SK-N-SH treated with all-trans-retinoic acid at 6 μM for 48 hours (cell line): ENCODE measurements around the gene PTPRN2.

Experiments
- ATAC-seq: fragments of 200-7000 bp; cut with Tn5 transposase; 3 replicates; pipeline ENCODE4 v1.9.1; 2020; ENCODE audit warnings: mild to moderate bottlenecking, moderate library complexity
- ARNTL ChIP-seq: fragments of 450-650 bp; formaldehyde crosslinking; IDR thresholded peaks from 2 replicates; pipeline ENCODE4 v1.5.0; 2020; ENCODE audit warnings: low read depth, mild to moderate bottlenecking, moderate library complexity, borderline replicate concordance
- BACH2 ChIP-seq: fragments of 250-450 bp; sonication (Bioruptor Pico); IDR thresholded peaks from 2 replicates; pipeline ENCODE4 v1.9.0; 2021; ENCODE audit warnings: mild to moderate bottlenecking, borderline replicate concordance
- CSDC2 ChIP-seq: fragments of 250-450 bp; sonication (Bioruptor Pico); IDR thresholded peaks from 2 replicates; pipeline ENCODE4 v1.5.0; 2020; ENCODE audit warnings: mild to moderate bottlenecking, moderate library complexity
- ESRRG ChIP-seq: fragments of 250-450 bp; sonication (Bioruptor Pico); IDR thresholded peaks from 2 replicates; pipeline ENCODE4 v1.6.1; 2021; ENCODE audit warnings: mild to moderate bottlenecking
- GLIS3 ChIP-seq: fragments of 250-450 bp; sonication (Bioruptor Pico); IDR thresholded peaks from 2 replicates; pipeline ENCODE4 v1.5.0; 2020; ENCODE audit warnings: mild to moderate bottlenecking, moderate library complexity
- ISL1 ChIP-seq: fragments of 250-450 bp; sonication (Bioruptor Pico); IDR thresholded peaks from 2 replicates; pipeline ENCODE4 v2.1.2; 2022; ENCODE audit warnings: mild to moderate bottlenecking, moderate library complexity
- OSR1 ChIP-seq: fragments of 250-450 bp; sonication (Bioruptor Pico); IDR thresholded peaks from 2 replicates; pipeline ENCODE4 v1.8.0; 2022; ENCODE audit warnings: moderate library complexity, mild to moderate bottlenecking, inconsistent platforms
- RARB ChIP-seq: fragments of 250-450 bp; sonication (Bioruptor Pico); IDR thresholded peaks from 2 replicates; pipeline ENCODE4 v1.8.0; 2021; ENCODE audit warnings: mild to moderate bottlenecking, moderate library complexity
- SNAI2 ChIP-seq: fragments of 250-450 bp; sonication (Bioruptor Pico); IDR thresholded peaks from 2 replicates; pipeline ENCODE4 v1.5.0; 2020; ENCODE audit warnings: mild to moderate bottlenecking, moderate library complexity
- TCF4 ChIP-seq: fragments of 250-450 bp; sonication (Bioruptor Pico); IDR thresholded peaks from 2 replicates; pipeline ENCODE4 v1.8.0; 2021; ENCODE audit warnings: mild to moderate bottlenecking, moderate library complexity, borderline replicate concordance
- ZC3H10 ChIP-seq: fragments of 250-450 bp; sonication (Bioruptor Pico); IDR thresholded peaks from 2 replicates; pipeline ENCODE4 v1.5.1; 2021; ENCODE audit warnings: mild to moderate bottlenecking, moderate library complexity
- ZFP3 ChIP-seq: fragments of 250-450 bp; sonication (Bioruptor Pico); IDR thresholded peaks from 2 replicates; pipeline ENCODE4 v1.5.0; 2020; ENCODE audit warnings: mild to moderate bottlenecking, moderate library complexity
- ZFP30 ChIP-seq: fragments of 450-650 bp; formaldehyde crosslinking; IDR thresholded peaks from 2 replicates; pipeline ENCODE4 v1.5.0; 2022; ENCODE audit warnings: mild to moderate bottlenecking, moderate library complexity
- ZNF565 ChIP-seq: fragments of 450-650 bp; formaldehyde crosslinking; conservative IDR thresholded peaks from 2 replicates; pipeline ENCODE4 v1.5.0; 2020; ENCODE audit warnings: low read depth, mild to moderate bottlenecking, moderate library complexity
- ZNF8 ChIP-seq: fragments of 450-650 bp; formaldehyde crosslinking; IDR thresholded peaks from 2 replicates; pipeline ENCODE4 v1.5.0; 2020; ENCODE audit warnings: mild to moderate bottlenecking, moderate library complexity
- TF ChIP-seq, protein P1 (sequence below): fragments of 250-450 bp; sonication (Bioruptor Pico); IDR thresholded peaks from 2 replicates; pipeline ENCODE4 v1.5.1; 2020; ENCODE audit warnings: low read depth, mild to moderate bottlenecking, moderate library complexity
- TF ChIP-seq, protein P2 (sequence below): fragments of 250-450 bp; sonication (Bioruptor Pico); IDR thresholded peaks from 2 replicates; pipeline ENCODE4 v1.5.0; 2020; ENCODE audit warnings: mild to moderate bottlenecking, moderate library complexity
- TF ChIP-seq, protein P3 (sequence below): fragments of 250-450 bp; sonication (Bioruptor Pico); IDR thresholded peaks from 2 replicates; pipeline ENCODE4 v1.5.1; 2021; ENCODE audit warnings: mild to moderate bottlenecking, moderate library complexity
- TF ChIP-seq, protein P4 (sequence below): fragments of 250-450 bp; sonication (Bioruptor Pico); IDR thresholded peaks from 2 replicates; pipeline ENCODE4 v1.8.0; 2020; ENCODE audit warnings: mild to moderate bottlenecking, moderate library complexity, borderline replicate concordance

PTPRN2 gene

DNA sequence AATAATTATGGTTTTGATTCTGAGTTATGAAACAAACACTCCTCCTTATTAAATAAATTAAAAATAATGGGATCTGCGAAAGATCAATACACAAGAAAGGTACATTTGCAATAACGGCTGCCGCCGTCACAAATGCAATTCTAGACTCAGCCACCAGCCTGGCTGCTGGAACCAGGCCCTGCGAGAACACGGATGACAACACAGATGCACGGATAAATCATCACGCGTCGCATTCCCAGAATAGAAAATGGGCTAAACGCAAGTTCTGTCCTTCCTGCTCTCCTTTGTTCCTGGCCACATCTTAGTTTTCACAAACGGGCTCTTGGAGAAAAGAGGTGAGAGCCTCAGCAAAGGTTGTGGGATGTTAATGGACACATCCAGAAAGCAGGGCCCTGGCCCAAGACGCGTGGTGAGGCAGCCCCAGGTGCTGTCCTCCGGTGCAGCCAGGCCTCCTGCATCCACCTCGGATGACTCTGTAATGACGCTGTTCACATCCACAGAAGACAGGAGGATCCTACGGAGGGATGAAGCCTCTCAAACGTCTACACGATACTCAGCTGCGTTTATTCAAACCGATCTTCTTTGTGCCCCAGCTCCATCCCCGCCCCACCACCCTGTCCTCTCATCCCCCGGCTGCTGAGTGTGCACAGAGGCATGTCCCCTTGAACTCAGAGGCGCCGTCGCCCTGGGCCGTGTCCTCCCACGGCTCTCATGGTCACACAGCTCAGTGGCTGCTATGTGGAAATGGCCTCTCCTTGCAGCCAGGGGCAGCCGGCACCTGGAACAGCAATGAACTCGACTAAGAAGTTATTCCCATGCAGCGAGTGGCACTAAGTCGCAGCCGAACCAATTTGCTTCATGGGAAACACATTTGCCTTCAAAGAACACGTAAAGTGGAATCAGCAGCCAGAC, 197.9 kb downstream of the PTPRN2 start:
- no peak for ATAC-seq
- TF ChIP-seq RARB (CRISPR knock-in tag) (no peak), ZFP30 (no peak), ISL1 (CRISPR knock-in tag) (no peak), ZC3H10 (CRISPR knock-in tag) (no peak), ESRRG (CRISPR knock-in tag) (no peak), ZNF8 (no peak), GLIS3 (CRISPR knock-in tag) (no peak), BACH2 (CRISPR knock-in tag) (no peak), ARNTL (CRISPR knock-in tag) (no peak), SNAI2 (CRISPR knock-in tag) (no peak), ZNF565 (CRISPR knock-in tag) (no peak), ZFP3 (CRISPR knock-in tag) (no peak)
- TF ChIP-seq, protein P1, sequence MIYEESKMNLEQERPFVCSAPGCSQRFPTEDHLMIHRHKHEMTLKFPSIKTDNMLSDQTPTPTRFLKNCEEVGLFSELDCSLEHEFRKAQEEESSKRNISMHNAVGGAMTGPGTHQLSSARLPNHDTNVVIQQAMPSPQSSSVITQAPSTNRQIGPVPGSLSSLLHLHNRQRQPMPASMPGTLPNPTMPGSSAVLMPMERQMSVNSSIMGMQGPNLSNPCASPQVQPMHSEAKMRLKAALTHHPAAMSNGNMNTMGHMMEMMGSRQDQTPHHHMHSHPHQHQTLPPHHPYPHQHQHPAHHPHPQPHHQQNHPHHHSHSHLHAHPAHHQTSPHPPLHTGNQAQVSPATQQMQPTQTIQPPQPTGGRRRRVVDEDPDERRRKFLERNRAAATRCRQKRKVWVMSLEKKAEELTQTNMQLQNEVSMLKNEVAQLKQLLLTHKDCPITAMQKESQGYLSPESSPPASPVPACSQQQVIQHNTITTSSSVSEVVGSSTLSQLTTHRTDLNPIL = no peak
- TF ChIP-seq, protein P2, sequence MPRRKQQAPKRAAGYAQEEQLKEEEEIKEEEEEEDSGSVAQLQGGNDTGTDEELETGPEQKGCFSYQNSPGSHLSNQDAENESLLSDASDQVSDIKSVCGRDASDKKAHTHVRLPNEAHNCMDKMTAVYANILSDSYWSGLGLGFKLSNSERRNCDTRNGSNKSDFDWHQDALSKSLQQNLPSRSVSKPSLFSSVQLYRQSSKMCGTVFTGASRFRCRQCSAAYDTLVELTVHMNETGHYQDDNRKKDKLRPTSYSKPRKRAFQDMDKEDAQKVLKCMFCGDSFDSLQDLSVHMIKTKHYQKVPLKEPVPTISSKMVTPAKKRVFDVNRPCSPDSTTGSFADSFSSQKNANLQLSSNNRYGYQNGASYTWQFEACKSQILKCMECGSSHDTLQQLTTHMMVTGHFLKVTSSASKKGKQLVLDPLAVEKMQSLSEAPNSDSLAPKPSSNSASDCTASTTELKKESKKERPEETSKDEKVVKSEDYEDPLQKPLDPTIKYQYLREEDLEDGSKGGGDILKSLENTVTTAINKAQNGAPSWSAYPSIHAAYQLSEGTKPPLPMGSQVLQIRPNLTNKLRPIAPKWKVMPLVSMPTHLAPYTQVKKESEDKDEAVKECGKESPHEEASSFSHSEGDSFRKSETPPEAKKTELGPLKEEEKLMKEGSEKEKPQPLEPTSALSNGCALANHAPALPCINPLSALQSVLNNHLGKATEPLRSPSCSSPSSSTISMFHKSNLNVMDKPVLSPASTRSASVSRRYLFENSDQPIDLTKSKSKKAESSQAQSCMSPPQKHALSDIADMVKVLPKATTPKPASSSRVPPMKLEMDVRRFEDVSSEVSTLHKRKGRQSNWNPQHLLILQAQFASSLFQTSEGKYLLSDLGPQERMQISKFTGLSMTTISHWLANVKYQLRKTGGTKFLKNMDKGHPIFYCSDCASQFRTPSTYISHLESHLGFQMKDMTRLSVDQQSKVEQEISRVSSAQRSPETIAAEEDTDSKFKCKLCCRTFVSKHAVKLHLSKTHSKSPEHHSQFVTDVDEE = no peak
- TF ChIP-seq, protein P3, sequence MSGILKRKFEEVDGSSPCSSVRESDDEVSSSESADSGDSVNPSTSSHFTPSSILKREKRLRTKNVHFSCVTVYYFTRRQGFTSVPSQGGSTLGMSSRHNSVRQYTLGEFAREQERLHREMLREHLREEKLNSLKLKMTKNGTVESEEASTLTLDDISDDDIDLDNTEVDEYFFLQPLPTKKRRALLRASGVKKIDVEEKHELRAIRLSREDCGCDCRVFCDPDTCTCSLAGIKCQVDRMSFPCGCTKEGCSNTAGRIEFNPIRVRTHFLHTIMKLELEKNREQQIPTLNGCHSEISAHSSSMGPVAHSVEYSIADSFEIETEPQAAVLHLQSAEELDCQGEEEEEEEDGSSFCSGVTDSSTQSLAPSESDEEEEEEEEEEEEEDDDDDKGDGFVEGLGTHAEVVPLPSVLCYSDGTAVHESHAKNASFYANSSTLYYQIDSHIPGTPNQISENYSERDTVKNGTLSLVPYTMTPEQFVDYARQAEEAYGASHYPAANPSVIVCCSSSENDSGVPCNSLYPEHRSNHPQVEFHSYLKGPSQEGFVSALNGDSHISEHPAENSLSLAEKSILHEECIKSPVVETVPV = no peak
- TF ChIP-seq, protein P4, sequence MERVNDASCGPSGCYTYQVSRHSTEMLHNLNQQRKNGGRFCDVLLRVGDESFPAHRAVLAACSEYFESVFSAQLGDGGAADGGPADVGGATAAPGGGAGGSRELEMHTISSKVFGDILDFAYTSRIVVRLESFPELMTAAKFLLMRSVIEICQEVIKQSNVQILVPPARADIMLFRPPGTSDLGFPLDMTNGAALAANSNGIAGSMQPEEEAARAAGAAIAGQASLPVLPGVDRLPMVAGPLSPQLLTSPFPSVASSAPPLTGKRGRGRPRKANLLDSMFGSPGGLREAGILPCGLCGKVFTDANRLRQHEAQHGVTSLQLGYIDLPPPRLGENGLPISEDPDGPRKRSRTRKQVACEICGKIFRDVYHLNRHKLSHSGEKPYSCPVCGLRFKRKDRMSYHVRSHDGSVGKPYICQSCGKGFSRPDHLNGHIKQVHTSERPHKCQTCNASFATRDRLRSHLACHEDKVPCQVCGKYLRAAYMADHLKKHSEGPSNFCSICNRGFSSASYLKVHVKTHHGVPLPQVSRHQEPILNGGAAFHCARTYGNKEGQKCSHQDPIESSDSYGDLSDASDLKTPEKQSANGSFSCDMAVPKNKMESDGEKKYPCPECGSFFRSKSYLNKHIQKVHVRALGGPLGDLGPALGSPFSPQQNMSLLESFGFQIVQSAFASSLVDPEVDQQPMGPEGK (CRISPR knock-in tag) = no peak
- TF ChIP-seq, all 23 proteins: peak for 0

DNA sequence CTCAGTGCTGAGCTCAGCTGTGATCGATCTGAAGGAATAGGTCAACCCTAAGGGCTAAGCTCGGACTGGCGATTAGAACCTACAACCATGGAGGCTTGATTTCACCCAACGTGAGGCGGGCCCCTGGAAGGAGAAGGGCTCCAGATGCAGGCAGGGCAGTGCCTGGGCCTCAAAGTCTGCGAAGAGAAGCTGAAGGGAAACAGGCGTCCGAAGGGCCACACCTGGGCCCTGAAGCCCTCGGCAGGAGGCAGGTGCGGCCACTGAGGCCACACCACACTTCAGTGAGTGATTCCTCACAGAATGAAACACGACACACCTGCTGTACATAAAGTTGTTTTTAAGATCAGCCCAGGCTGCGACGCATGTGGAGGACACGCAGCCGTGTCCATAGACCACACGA, 198.7 kb downstream of the PTPRN2 start:
- no peak for ATAC-seq
- TF ChIP-seq OSR1 (no peak), TCF4 (CRISPR knock-in tag) (no peak), ZNF8 (no peak), ISL1 (CRISPR knock-in tag) (no peak), CSDC2 (CRISPR knock-in tag) (no peak)
- TF ChIP-seq, protein P4 (CRISPR knock-in tag) = no peak
- TF ChIP-seq, protein P3 = no peak
